Neutrophil (primary cell): ENCODE data around the gene ZNF554.
"Not testable (repeated sequence)": the region's sequence is repeated elsewhere in the genome, so short reads cannot be mapped to it uniquely, and the experiment has no call there.

Source experiments
- H3K27ac ChIP-seq: fragments of 200-600 bp; sonication (generic); 2 replicates; pipeline ENCODE4 v1.5.1; 2016; ENCODE audit warnings: mild to moderate bottlenecking, moderate library complexity
- H3K27me3 ChIP-seq: fragments of 200-600 bp; sonication (generic); 2 replicates; pipeline ENCODE4 v1.6.0; 2016; ENCODE audit warnings: mild to moderate bottlenecking
- H3K36me3 ChIP-seq: fragments of 200-600 bp; sonication (generic); 2 replicates; pipeline ENCODE4 v1.5.1; 2017
- H3K4me1 ChIP-seq, 2 experiments: fragments of 200-600 bp in 1 of 2; sonication (generic) in 1 of 2; 1 replicate in 1 of 2; 2 replicates in 1 of 2; pipeline versions ENCODE4 v1.5.1 to v1.6.1; 2013 to 2016; ENCODE audit warnings: low read depth in 1 of 2, low read length in 1 of 2, mild to moderate bottlenecking in 1 of 2, moderate library complexity in 1 of 2; ENCODE audit not compliant: control insufficient read depth in 1 of 2, insufficient read depth in 1 of 2
- H3K4me3 ChIP-seq, 2 experiments: fragments of 200-600 bp in 1 of 2; sonication (generic) in 1 of 2; 1 replicate in 1 of 2; 2 replicates in 1 of 2; pipeline ENCODE4 v1.5.1; 2013 to 2016; ENCODE audit warnings: low read depth in 1 of 2, low read length in 1 of 2, mild to moderate bottlenecking in 1 of 2, moderate library complexity in 1 of 2
- H3K9me3 ChIP-seq: fragments of 200-600 bp; sonication (generic); 2 replicates; pipeline ENCODE4 v1.5.1; 2016
- CTCF ChIP-seq: fragments of 200-600 bp; sonication (generic); IDR thresholded peaks from 2 replicates; pipeline ENCODE4 v1.5.1; 2016; ENCODE audit warnings: antibody characterized with exemption

The ZNF554 gene

GRCh38 chr19:2788237-2788636 is 31.4 kb upstream of the ZNF554 start:
- TF ChIP-seq CTCF = no peak
- no peak overlapping the region for H3K27ac ChIP-seq
- no peaks in the 10 kb centered on the region for H3K9me3 ChIP-seq
- no peak overlapping the region for H3K4me3 ChIP-seq
- H3K36me3 ChIP-seq = peaks cover 13% of the 10 kb centered on the region
- H3K27me3 ChIP-seq = no peaks in the 10 kb centered on the region
- H3K4me1 ChIP-seq = peaks cover 25 to 29% of the 10 kb centered on the region in 2 experiments

- TF ChIP-seq CTCF = no peak
- H3K27ac ChIP-seq = no peak overlapping the region
Measured at GRCh38 chr19:2790194-2790556, 29.5 kb upstream of the ZNF554 start.

GRCh38 chr19:2790557-2791271 is 29.0 kb upstream of the ZNF554 start:
- Histone ChIP-seq H3K4me3 (no peak overlapping the region), H3K27me3 (no peaks in the 10 kb centered on the region), H3K27ac (no peak overlapping the region), H3K36me3 (peaks cover 27% of the 10 kb centered on the region), H3K4me1 (peaks cover 7% of the 10 kb centered on the region in 2 experiments), H3K9me3 (no peaks in the 10 kb centered on the region)
- TF ChIP-seq CTCF = no peak

More at GRCh38 chr19:2790194-2790556, 29.5 kb upstream of the ZNF554 start:
- no peaks in the 10 kb centered on the region for H3K27me3 ChIP-seq
- H3K4me1 ChIP-seq = peaks cover 10% of the 10 kb centered on the region in 2 experiments
- H3K36me3 ChIP-seq = peaks cover 22% of the 10 kb centered on the region
- H3K9me3 ChIP-seq = no peaks in the 10 kb centered on the region
- no peak overlapping the region for H3K4me3 ChIP-seq

GRCh38 chr19:2791440-2791839 is 28.2 kb upstream of the ZNF554 start:
- H3K9me3 ChIP-seq = no peaks in the 10 kb centered on the region
- H3K27ac ChIP-seq = no peak overlapping the region
- H3K27me3 ChIP-seq = no peaks in the 10 kb centered on the region
- no peaks in the 10 kb centered on the region for H3K4me1 ChIP-seq
- peaks cover 33% of the 10 kb centered on the region for H3K36me3 ChIP-seq
- no peak overlapping the region for H3K4me3 ChIP-seq
- no peak for TF ChIP-seq CTCF

- Histone ChIP-seq H3K4me1 (no peaks in the 10 kb centered on the region), H3K4me3 (no peak overlapping the region), H3K27ac (no peak overlapping the region), H3K27me3 (no peaks in the 10 kb centered on the region), H3K9me3 (no peaks in the 10 kb centered on the region), H3K36me3 (peaks cover 33% of the 10 kb centered on the region)
- no peak for TF ChIP-seq CTCF
Measured at GRCh38 chr19:2791876-2792275, 27.8 kb upstream of the ZNF554 start.

GRCh38 chr19:2792666-2793065 is 27.0 kb upstream of the ZNF554 start:
- not testable (repeated sequence) for H3K4me1 ChIP-seq, H3K27me3 ChIP-seq, H3K27ac ChIP-seq, H3K4me3 ChIP-seq, H3K9me3 ChIP-seq
- H3K36me3 ChIP-seq = peaks cover 36% of the 10 kb centered on the region
